K562 (cell line): Measurements from ENCODE around the gene HEXD. TPM values are rescaled to one million over a fixed set of nuclear protein-coding genes. Genes with fewer than 3 reads are reported as not detected.

Source experiments
- ATAC-seq: fragments of 200-7000 bp; cut with Tn5 transposase; 3 replicates; pipeline ENCODE4 v1.9.1; 2020; ENCODE audit warnings: moderate library complexity
- BruUV-seq: library from RNA; stranded (reverse); fragments of 400-500 nt; replicated peaks from 2 replicates; lab custom pipeline; 2021; lab: Mats Ljungman, UMichigan
- CTCF ChIA-PET: fragments of 300-600 bp; formaldehyde crosslinking; extraction: SDS; loops from one replicate; lab custom pipeline; 2021; ENCODE audit warnings: low intra/inter-chr PET ratio; lab: Yijun Ruan, JAX
- POLR2A ChIA-PET: fragments of 300-600, 350-650 bp; sonication (Branson Sonifier 250); formaldehyde crosslinking; extraction: SDS; loops from one replicate; lab custom pipeline; 2021; ENCODE audit warnings: antibody characterized with exemption, inconsistent platforms; lab: Yijun Ruan, JAX
- DNase-seq, 4 experiments: peaks; one replicate each; pipeline versions ENCODE4 v3.0.0 to v3.0.0-alpha.2; 2011 to 2018; ENCODE audit warnings: low spot score in 3 of 4, mixed read lengths in 3 of 4; ENCODE audit errors: extremely low read depth in 1 of 4
- FAIRE-seq: peaks from 2 replicates; lab custom pipeline; 2011; peaks lifted over from hg19 to GRCh38; lab: Jason Lieb, UNC
- H2AFZ ChIP-seq: 2 replicates; pipeline ENCODE4 v1.6.0; 2011; ENCODE audit warnings: low read depth, low read length, control low read depth, inconsistent platforms
- H3K27ac ChIP-seq: fragments of 200-600 bp; 3 replicates; pipeline ENCODE4 v1.8.0; 2011; ENCODE audit warnings: low read depth, mild to moderate bottlenecking, control low read depth, inconsistent platforms, low read length, moderate library complexity, mixed read lengths; ENCODE audit errors: extremely low read depth
- H3K27me3 ChIP-seq, 2 experiments: fragments of 300-600 bp in 1 of 2; 2 replicates in 1 of 2; 3 replicates in 1 of 2; pipeline versions ENCODE4 v1.6.0 to v1.8.0; 2011; ENCODE audit warnings: inconsistent platforms in 2 of 2, low read length in 2 of 2, mild to moderate bottlenecking in 1 of 2, mixed read lengths in 1 of 2, moderate library complexity in 1 of 2; ENCODE audit not compliant: control insufficient read depth in 2 of 2, insufficient read depth in 2 of 2
- H3K36me3 ChIP-seq: fragments of 300-600 bp; 3 replicates; pipeline ENCODE4 v1.8.0; 2011; ENCODE audit warnings: mild to moderate bottlenecking, low read length, inconsistent platforms; ENCODE audit not compliant: control insufficient read depth, insufficient read depth
- H3K4me1 ChIP-seq, 2 experiments: fragments of 200-600 bp in 1 of 2; replicated peaks in 1 of 2; 2 replicates in 1 of 2; 3 replicates in 1 of 2; pipeline versions ENCODE4 v1.5.1 to v1.8.0; 2011; ENCODE audit warnings: inconsistent platforms in 2 of 2, low read length in 2 of 2, mild to moderate bottlenecking in 1 of 2, mixed read lengths in 1 of 2, moderate library complexity in 1 of 2; ENCODE audit not compliant: control insufficient read depth in 2 of 2, insufficient read depth in 2 of 2
- H3K4me2 ChIP-seq: 2 replicates; pipeline ENCODE4 v1.6.1; 2011; ENCODE audit warnings: low read length, control low read depth, inconsistent platforms, mixed read lengths; ENCODE audit not compliant: insufficient read depth
- H3K4me3 ChIP-seq: fragments of 200-600 bp; sonication (generic), shearing (Covaris generic); 2 replicates; pipeline ENCODE4 v1.5.1; 2016; ENCODE audit warnings: control low read depth, inconsistent platforms
- H3K79me2 ChIP-seq: fragments of 200-600 bp; 3 replicates; pipeline ENCODE4 v1.8.0; 2011; ENCODE audit warnings: low read length, inconsistent platforms; ENCODE audit not compliant: control insufficient read depth, insufficient read depth
- H3K9ac ChIP-seq, 2 experiments: 2 replicates each; pipeline versions ENCODE4 v1.6.0 to v1.6.1; 2011; ENCODE audit warnings: low read depth in 2 of 2, low read length in 2 of 2, control low read depth in 1 of 2, inconsistent platforms in 1 of 2, mild to moderate bottlenecking in 1 of 2, mixed read lengths in 1 of 2; ENCODE audit not compliant: insufficient read depth in 1 of 2
- H3K9me1 ChIP-seq: one replicate; pipeline ENCODE4 v1.6.0; 2011; ENCODE audit warnings: inconsistent platforms, mild to moderate bottlenecking, low read length, moderate library complexity; ENCODE audit not compliant: control insufficient read depth, insufficient read depth
- H3K9me3 ChIP-seq: replicated peaks from 2 replicates; pipeline ENCODE4 v1.5.1; 2011; ENCODE audit warnings: low read depth, low read length, inconsistent platforms; ENCODE audit not compliant: control insufficient read depth, insufficient read depth
- H4K20me1 ChIP-seq: replicated peaks from 2 replicates; pipeline ENCODE4 v1.6.1; 2011; ENCODE audit warnings: low read length, inconsistent platforms, mixed read lengths; ENCODE audit not compliant: control insufficient read depth, insufficient read depth
- ADNP ChIP-seq: fragments of 200-800 bp; sonication (Bioruptor generic); IDR thresholded peaks from 2 replicates; pipeline ENCODE4 v1.6.1; 2016; ENCODE audit warnings: missing genetic modification characterization, missing compliant biosample characterization
- CCAR2 ChIP-seq: fragments of 200-400 bp; formaldehyde crosslinking; IDR thresholded peaks from 2 replicates; pipeline ENCODE4 v1.6.1; 2017; ENCODE audit warnings: mild to moderate bottlenecking, low read depth, low read length
- DPF2 ChIP-seq: fragments of 450-650 bp; IDR thresholded peaks from 2 replicates; pipeline ENCODE4 v1.6.1; 2016
- SPI1 ChIP-seq: IDR thresholded peaks from 2 replicates; pipeline ENCODE4 v1.6.1; 2011; ENCODE audit warnings: low read depth, low read length, control low read depth, borderline replicate concordance
- XRCC3 ChIP-seq: fragments of 450-650 bp; IDR thresholded peaks from 2 replicates; pipeline ENCODE4 v1.6.1; 2017; ENCODE audit warnings: mild to moderate bottlenecking, moderate library complexity
- ZNF12 ChIP-seq: sonication (generic); formaldehyde crosslinking; IDR thresholded peaks from 2 replicates; pipeline ENCODE4 v1.4.0; 2020; ENCODE audit warnings: mild to moderate bottlenecking, missing genetic modification reagents
- ZNF143 ChIP-seq: sonication (generic); formaldehyde crosslinking; IDR thresholded peaks from 2 replicates; pipeline ENCODE4 v1.9.0; 2022; ENCODE audit warnings: mild to moderate bottlenecking, missing genetic modification reagents
- ZNF253 ChIP-seq: fragments of 250-450 bp; sonication (Bioruptor Pico); conservative IDR thresholded peaks from 2 replicates; pipeline ENCODE4 v1.6.1; 2021; ENCODE audit warnings: mild to moderate bottlenecking
- ZNF263 ChIP-seq: sonication (generic); formaldehyde crosslinking; IDR thresholded peaks from 2 replicates; pipeline ENCODE4 v1.8.0; 2022; ENCODE audit warnings: mild to moderate bottlenecking, missing genetic modification reagents, borderline replicate concordance
- ZNF436 ChIP-seq: fragments of 250-450, 450-650 bp; sonication (Bioruptor Pico); formaldehyde crosslinking; IDR thresholded peaks from 2 replicates; pipeline ENCODE4 v1.7.0; 2020; ENCODE audit warnings: mild to moderate bottlenecking
- WGBS: fragments of 100-300 bp; shearing (Covaris generic); methylation state at CpG from one replicate; pipeline ENCODE4 v1.1.6; 2016; ENCODE audit warnings: low coverage, mixed read lengths; ENCODE audit not compliant: insufficient coverage; ENCODE audit errors: missing lambda C conversion rate; 5-methylcytosine and 5-hydroxymethylcytosine counted together
- in situ Hi-C: fragments of 300-500 bp; cut with MboI; formaldehyde crosslinking; loops from 4 replicates; pipeline ENCODE4 v1.15.0; 2018; ENCODE audit warnings: inconsistent platforms, mixed read lengths
- intact Hi-C: fragments of 100-400 bp; cut with micrococcal nuclease; formaldehyde crosslinking; loops from 2 replicates; pipeline ENCODE4 v1.14.2; 2022
- polyA plus RNA-seq, 8 experiments: library from polyadenylated mRNA; depleted of rRNA in 4 of 8; stranded (reverse) in 5 of 8; unstranded in 3 of 8; fragments of >200 nt; fragmentation: Nextera tagmentation in 2 of 8; fragmentation: Illumina TruSeq in 1 of 8; extraction: Ambion mirVana in 2 of 8; extraction: Trizol in 1 of 8; gene quantifications; 2 replicates each; pipeline versions ENCODE4 v1.2.1 to v1.2.3, GENCODE V29; 2011 to 2014; ENCODE audit warnings: inconsistent platforms in 1 of 8, missing spikeins in 1 of 8
- total RNA-seq, 7 experiments: library from RNA; depleted of rRNA in 6 of 7; stranded (reverse); fragments of >200 nt in 6 of 7; fragmentation: Illumina TruSeq in 2 of 7; extraction: Trizol in 2 of 7; gene quantifications; 2 replicates each; pipeline versions ENCODE4 v1.2.1 to v1.2.3, GENCODE V29; 2011 to 2021; ENCODE audit warnings: low replicate concordance in 1 of 7
- TF ChIP-seq, protein P1 (sequence below): fragments of 450-650 bp; IDR thresholded peaks from 2 replicates; pipeline ENCODE4 v1.6.1; 2018; ENCODE audit not compliant: partially characterized antibody

Gene HEXD
- total and polyA plus RNA-seq, 9 of the 15 experiments (the other 6 are each of a cell fraction or from before 2014, with no cell fraction given), result 1.0 to 25.3 (median 10.0) TPM

- Histone ChIP-seq H3K9ac (peak overlapping the region in 1 of 2 experiments; percentile 89; a peak in 1 of 4 replicates), H3K27me3 (peaks cover 0 to 7% of the 10 kb centered on the region in 2 experiments; a peak in 1 of 5 replicates), H2AFZ (no peak overlapping the region), H3K79me2 (no peaks in the 10 kb centered on the region), H3K4me2 (no peak overlapping the region), H3K9me1 (no peaks in the 10 kb centered on the region), H3K4me3 (no peak overlapping the region), H3K4me1 (peaks cover 0 to 67% of the 10 kb centered on the region in 2 experiments; a peak in 3 of 5 replicates), H3K9me3 (no peaks in the 10 kb centered on the region), H3K27ac (no peak overlapping the region), H4K20me1 (no peaks in the 10 kb centered on the region), H3K36me3 (no peaks in the 10 kb centered on the region)
- TF ChIP-seq ADNP (tag), result no peak
- peak; percentile 82; the same call in 1 of the 2 replicates for TF ChIP-seq ZNF263
- WGBS, result 40% methylated on average over 5 of the region's 17 CpGs
- no peak for FAIRE-seq
- BruUV-seq, result no TSS peak
- no peak for DNase-seq
- ChIA-PET POLR2A (no interaction called here), CTCF (no interaction called here)
- intact Hi-C loops (no loop called here), in situ Hi-C loops (no loop called here)
- no peak for ATAC-seq
These were observed 31.8 kb upstream of the HEXD start for GRCh38 chr17:82386255-82386831.

DNA sequence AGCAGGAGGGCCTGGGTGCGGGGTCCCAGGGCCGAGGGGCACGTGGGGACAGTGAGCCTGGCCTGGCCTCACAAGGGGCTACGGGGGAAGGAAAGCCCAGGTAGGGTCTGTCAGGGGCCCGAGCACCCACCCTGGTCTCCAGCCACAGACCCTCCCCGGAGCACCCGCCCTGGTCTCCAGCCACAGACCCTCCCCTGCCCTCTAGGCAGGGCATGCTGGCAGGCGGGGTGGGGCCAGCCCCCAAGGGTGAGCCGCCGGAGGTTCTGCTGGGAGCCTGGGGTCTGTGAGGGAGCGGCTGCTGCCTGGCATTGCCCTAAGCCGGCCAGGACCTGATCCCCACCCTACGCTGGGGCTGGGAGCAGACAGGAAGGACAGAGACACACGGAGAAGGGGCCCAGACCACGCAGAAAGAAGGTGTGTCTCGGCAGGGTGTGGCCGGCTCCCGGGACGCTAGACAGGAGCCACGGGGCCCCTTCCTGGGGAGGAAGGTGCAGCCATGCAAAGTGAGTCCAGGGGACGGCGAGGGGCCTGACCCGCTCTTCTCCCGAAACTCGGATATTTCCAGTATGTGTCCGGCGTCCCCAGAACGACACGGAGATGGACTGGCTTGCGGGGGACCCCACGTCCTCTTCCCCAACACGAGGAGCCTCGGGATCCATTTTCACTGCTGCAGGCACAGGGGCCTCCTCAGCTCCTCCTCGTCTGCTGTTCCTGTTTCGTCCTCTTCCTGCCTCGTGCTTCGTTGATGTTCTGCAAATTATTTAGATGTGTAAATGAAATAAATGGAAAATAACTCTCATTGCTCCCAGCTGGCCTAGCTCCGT, 31.1 kb upstream of the HEXD start:
- intact Hi-C loops, result no loop called here
- in situ Hi-C loops, result no loop called here
- H4K20me1 ChIP-seq, result no peaks in the 10 kb centered on the region
- H3K9ac ChIP-seq, result peak overlapping the region in 1 of 2 experiments; percentile 89; a peak in 2 of 4 replicates
- CTCF ChIA-PET, result no interaction called here
- H3K4me2 ChIP-seq, result no peak overlapping the region
- no peak overlapping the region; the same call in 1 of the 2 replicates for H2AFZ ChIP-seq
- POLR2A ChIA-PET, result no interaction called here
- H3K79me2 ChIP-seq, result no peaks in the 10 kb centered on the region
- WGBS, result 20% methylated on average over 34 of the region's 38 CpGs
- BruUV-seq, result no TSS peak
- H3K27ac ChIP-seq, result no peak overlapping the region
- DNase-seq, result peak in 2 of 4 experiments; percentile 49 to 55
- FAIRE-seq, result peak; percentile 67
- H3K36me3 ChIP-seq, result peaks cover 6% of the 10 kb centered on the region; the same call in 1 of the 3 replicates
- H3K9me1 ChIP-seq, result no peaks in the 10 kb centered on the region
- no peak overlapping the region for H3K4me3 ChIP-seq
- peaks cover 0 to 7% of the 10 kb centered on the region in 2 experiments; a peak in 1 of 5 replicates for H3K27me3 ChIP-seq
- H3K4me1 ChIP-seq, result peaks cover 0 to 67% of the 10 kb centered on the region in 2 experiments; a peak in 3 of 5 replicates
- no peaks in the 10 kb centered on the region for H3K9me3 ChIP-seq
- peak; percentile 42 for ATAC-seq
- TF ChIP-seq XRCC3, result no peak
- TF ChIP-seq ZNF436 (CRISPR knock-in tag), result no peak
- TF ChIP-seq CCAR2, result no peak
- no peak for TF ChIP-seq ZNF143 (CRISPR knock-in tag)
- no peak for TF ChIP-seq ZNF12 (CRISPR knock-in tag)
- TF ChIP-seq DPF2, result no peak
- 0 out of 2 replicates have a peak, but pooled peaks have one; percentile 0 for TF ChIP-seq SPI1
- TF ChIP-seq, protein P1, sequence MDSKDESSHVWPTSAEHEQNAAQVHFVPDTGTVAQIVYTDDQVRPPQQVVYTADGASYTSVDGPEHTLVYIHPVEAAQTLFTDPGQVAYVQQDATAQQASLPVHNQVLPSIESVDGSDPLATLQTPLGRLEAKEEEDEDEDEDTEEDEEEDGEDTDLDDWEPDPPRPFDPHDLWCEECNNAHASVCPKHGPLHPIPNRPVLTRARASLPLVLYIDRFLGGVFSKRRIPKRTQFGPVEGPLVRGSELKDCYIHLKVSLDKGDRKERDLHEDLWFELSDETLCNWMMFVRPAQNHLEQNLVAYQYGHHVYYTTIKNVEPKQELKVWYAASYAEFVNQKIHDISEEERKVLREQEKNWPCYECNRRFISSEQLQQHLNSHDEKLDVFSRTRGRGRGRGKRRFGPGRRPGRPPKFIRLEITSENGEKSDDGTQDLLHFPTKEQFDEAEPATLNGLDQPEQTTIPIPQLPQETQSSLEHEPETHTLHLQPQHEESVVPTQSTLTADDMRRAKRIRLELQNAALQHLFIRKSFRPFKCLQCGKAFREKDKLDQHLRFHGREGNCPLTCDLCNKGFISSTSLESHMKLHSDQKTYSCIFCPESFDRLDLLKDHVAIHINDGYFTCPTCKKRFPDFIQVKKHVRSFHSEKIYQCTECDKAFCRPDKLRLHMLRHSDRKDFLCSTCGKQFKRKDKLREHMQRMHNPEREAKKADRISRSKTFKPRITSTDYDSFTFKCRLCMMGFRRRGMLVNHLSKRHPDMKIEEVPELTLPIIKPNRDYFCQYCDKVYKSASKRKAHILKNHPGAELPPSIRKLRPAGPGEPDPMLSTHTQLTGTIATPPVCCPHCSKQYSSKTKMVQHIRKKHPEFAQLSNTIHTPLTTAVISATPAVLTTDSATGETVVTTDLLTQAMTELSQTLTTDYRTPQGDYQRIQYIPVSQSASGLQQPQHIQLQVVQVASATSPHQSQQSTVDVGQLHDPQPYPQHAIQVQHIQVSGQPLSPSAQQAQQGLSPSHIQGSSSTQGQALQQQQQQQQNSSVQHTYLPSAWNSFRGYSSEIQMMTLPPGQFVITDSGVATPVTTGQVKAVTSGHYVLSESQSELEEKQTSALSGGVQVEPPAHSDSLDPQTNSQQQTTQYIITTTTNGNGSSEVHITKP, result peak; percentile 72
- no peak for TF ChIP-seq ZNF253 (CRISPR knock-in tag)
